MM.1S (cell line): Measurements from ENCODE around the gene CHN1.

ENCODE experiments used
- CTCF ChIP-seq: fragments of 300-600 bp; sonication (generic); IDR thresholded peaks from 2 replicates; pipeline ENCODE4 v1.5.1; 2016; ENCODE audit warnings: antibody characterized with exemption, low read length, mixed read lengths
- EZH2 ChIP-seq: fragments of 300-600 bp; sonication (generic); optimal IDR thresholded peaks from 2 replicates; pipeline ENCODE3; 2017; ENCODE audit warnings: low read depth, mild to moderate bottlenecking, antibody characterized with exemption, low read length, mixed read lengths

GRCh38 chr2:174797781-174798276, 207.4 kb downstream of the CHN1 start:
- no peak for TF ChIP-seq CTCF
- no peak for TF ChIP-seq EZH2
